Activated T-cell treated with anti-CD3 and anti-CD28 coated beads for 1 hour (primary cell): Measurements from ENCODE around the gene USP37.

Source experiments
- DNase-seq: peaks from one replicate; pipeline ENCODE4 v3.0.0-alpha.2; 2020; ENCODE audit warnings: low read depth

The USP37 gene

DNA sequence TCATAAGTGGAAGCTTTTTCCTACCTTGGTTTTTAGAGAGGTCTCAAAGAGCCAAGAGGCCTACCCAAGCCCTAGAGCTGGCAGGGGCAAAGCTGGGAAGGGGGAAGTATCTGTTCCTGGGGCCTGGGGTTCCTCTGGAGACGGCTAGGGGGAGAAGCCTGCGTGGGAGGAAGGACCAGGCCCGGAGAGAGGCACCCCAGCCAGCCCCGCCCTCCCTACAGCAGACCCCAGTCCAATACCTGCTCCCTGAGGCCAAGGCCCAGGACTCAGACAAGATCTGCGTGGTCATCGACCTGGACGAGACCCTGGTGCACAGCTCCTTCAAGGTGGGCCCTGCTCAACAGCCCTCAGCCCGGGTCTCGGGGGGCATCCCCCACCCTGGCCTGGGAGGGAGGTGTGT, 166.3 kb downstream of the USP37 start:
- DNase-seq, result no peak

DNA sequence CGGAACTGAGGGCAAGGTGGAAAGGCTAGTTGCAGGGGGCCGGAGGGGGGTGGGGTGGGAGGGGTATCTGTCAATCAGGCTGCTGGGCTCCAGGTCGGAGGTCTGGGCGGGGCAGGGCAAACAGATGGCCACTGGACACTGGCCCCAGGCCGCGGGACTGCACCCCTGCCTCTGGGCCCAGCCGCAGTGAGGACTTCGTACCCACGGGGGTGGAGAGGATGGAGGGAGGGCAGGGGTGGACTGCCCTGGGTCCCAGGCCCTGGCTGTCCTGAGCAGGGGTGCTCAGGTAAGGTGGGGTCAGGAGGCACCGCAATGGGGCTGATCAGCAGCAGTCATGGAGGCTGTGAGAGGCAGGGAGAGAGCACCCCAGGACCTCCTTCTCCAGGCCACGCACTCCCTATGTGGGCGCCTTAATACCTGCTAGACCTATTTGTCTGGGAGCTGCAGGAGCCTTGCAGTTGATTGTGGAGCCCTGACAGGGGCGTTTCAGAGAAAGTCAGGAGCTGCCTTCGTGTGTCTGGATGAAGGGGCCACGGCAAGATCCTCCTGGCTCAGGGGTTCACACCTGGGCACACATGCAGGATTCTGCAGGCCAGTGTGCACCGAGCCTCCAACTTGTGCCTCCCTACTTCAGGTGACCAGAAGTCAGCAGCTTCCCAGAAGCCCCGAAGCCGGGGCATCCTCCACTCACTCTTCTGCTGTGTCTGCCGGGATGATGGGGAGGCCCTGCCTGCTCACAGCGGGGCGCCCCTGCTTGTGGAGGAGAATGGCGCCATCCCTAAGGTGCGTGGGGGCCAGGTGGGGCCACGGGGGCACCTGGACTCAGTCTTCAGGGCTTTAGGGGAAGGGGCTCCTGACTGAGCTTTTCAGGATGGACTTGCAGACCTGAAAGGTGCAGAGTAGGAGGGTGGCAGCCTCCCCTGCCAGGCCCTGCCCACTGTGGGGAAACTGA, 166.9 kb downstream of the USP37 start:
- DNase-seq, result no peak
